HEK293T (cell line): ENCODE measurements around the gene RC3H1.
"Not testable (repeated sequence)": the region's sequence is repeated elsewhere in the genome, so short reads cannot be mapped to it uniquely, and the experiment has no call there.

ENCODE experiments used
- CTCF ChIA-PET: fragments of 350-600 bp; formaldehyde crosslinking; extraction: SDS; loops from one replicate; lab custom pipeline; 2021; ENCODE audit warnings: antibody characterized with exemption, inconsistent platforms; lab: Yijun Ruan, JAX
- POLR2A ChIA-PET: fragments of 350-600 bp; formaldehyde crosslinking; extraction: SDS; loops from one replicate; lab custom pipeline; 2020; ENCODE audit warnings: antibody characterized with exemption, inconsistent platforms; lab: Yijun Ruan, JAX
- DNase-seq: peaks from one replicate; pipeline ENCODE4 v3.0.0; 2012; ENCODE audit warnings: mixed read lengths; ENCODE audit errors: extremely low spot score
- ARNT ChIP-seq: fragments of 450-650 bp; IDR thresholded peaks from 2 replicates; pipeline ENCODE4 v1.6.1; 2017; ENCODE audit warnings: mild to moderate bottlenecking
- BHLHE40 ChIP-seq: fragments of 450-650 bp; IDR thresholded peaks from 2 replicates; pipeline ENCODE4 v1.6.1; 2016; ENCODE audit warnings: mild to moderate bottlenecking, moderate library complexity, borderline replicate concordance
- CTBP1 ChIP-seq: fragments of 450-650 bp; IDR thresholded peaks from 2 replicates; pipeline ENCODE4 v1.6.1; 2016; ENCODE audit warnings: borderline replicate concordance
- ELF4 ChIP-seq: fragments of 450-650 bp; IDR thresholded peaks from 2 replicates; pipeline ENCODE4 v1.6.1; 2017; ENCODE audit warnings: antibody characterized with exemption
- FOXA1 ChIP-seq: fragments of 450-650 bp; IDR thresholded peaks from 2 replicates; pipeline ENCODE4 v1.6.1; 2016; ENCODE audit warnings: mild to moderate bottlenecking
- FOXK2 ChIP-seq: fragments of 450-650 bp; IDR thresholded peaks from 2 replicates; pipeline ENCODE4 v1.6.1; 2016; ENCODE audit warnings: mild to moderate bottlenecking
- FOXM1 ChIP-seq: fragments of 450-650 bp; IDR thresholded peaks from 2 replicates; pipeline ENCODE4 v1.6.1; 2017; ENCODE audit warnings: mild to moderate bottlenecking, borderline replicate concordance
- HDGF ChIP-seq: fragments of 450-650 bp; IDR thresholded peaks from 2 replicates; pipeline ENCODE4 v1.6.1; 2017; ENCODE audit warnings: antibody characterized with exemption, borderline replicate concordance
- L3MBTL2 ChIP-seq: fragments of 450-650 bp; conservative IDR thresholded peaks from 2 replicates; pipeline ENCODE4 v1.6.1; 2016; ENCODE audit warnings: mild to moderate bottlenecking
- LEF1 ChIP-seq: fragments of 450-650 bp; IDR thresholded peaks from 2 replicates; pipeline ENCODE4 v1.6.1; 2017; ENCODE audit warnings: mild to moderate bottlenecking, borderline replicate concordance
- NFRKB ChIP-seq: fragments of 450-650 bp; IDR thresholded peaks from 2 replicates; pipeline ENCODE4 v1.6.1; 2016; ENCODE audit warnings: mild to moderate bottlenecking, moderate library complexity
- PKNOX1 ChIP-seq: fragments of 450-650 bp; IDR thresholded peaks from 2 replicates; pipeline ENCODE4 v1.6.1; 2016
- SP1 ChIP-seq: fragments of 450-650 bp; IDR thresholded peaks from 2 replicates; pipeline ENCODE4 v1.6.1; 2017
- SUZ12 ChIP-seq: fragments of 450-650 bp; IDR thresholded peaks from 2 replicates; pipeline ENCODE4 v1.6.1; 2016; ENCODE audit warnings: mild to moderate bottlenecking
- TARDBP ChIP-seq: fragments of 450-650 bp; IDR thresholded peaks from 2 replicates; pipeline ENCODE4 v1.6.1; 2016
- ZNF384 ChIP-seq: fragments of 450-650 bp; IDR thresholded peaks from 2 replicates; pipeline ENCODE4 v1.6.1; 2016

Gene RC3H1

GRCh38 chr1:174022080-174022975 is at the start of gene RC3H1:
TSS of gene RC3H1 (minus strand) at chr1:174022357. CDS start at chr1:173992985, 29,372 bp downstream.
- POLR2A ChIA-PET, result interaction anchor here (0.6 to 1.9 kb wide), 13 partner anchors 9 to 157 kb away, joined by 3 to 12 read pairs (median 4); no protein-coding TSS in a partner anchor
- DNase-seq, result peak; percentile 89
- no peak for TF ChIP-seq NFRKB
- no peak for TF ChIP-seq PKNOX1
- TF ChIP-seq HDGF, result no peak
- 0 out of 2 replicates have a peak, but pooled peaks have one; percentile 58 for TF ChIP-seq ELF4
- no peak for TF ChIP-seq ARNT
- peak; percentile 77 for TF ChIP-seq L3MBTL2
- CTCF ChIA-PET, result interaction anchor here (0.5 kb wide), 1 partner anchor 39 kb away, joined by 3 read pairs; no protein-coding TSS in a partner anchor

- ChIA-PET POLR2A (no interaction called here), CTCF (no interaction called here)
- TF ChIP-seq LEF1 (no peak), ELF4 (no peak), BHLHE40 (no peak), FOXA1 (no peak), FOXM1 (no peak), SP1 (no peak), SUZ12 (no peak), ARNT (no peak), HDGF (no peak), TARDBP (no peak), NFRKB (no peak), FOXK2 (no peak), PKNOX1 (no peak), ZNF384 (no peak), CTBP1 (no peak), L3MBTL2 (no peak)
- DNase-seq, result no peak
Measured at GRCh38 chr1:174070614-174071013, 48.5 kb upstream of the RC3H1 start.

GRCh38 chr1:174068000-174068399 is 45.8 kb upstream of the RC3H1 start:
- CTCF ChIA-PET, result no interaction called here

GRCh38 chr1:174060090-174060489 is 37.9 kb upstream of the RC3H1 start:
- no peak for DNase-seq

More at GRCh38 chr1:174068000-174068399, 45.8 kb upstream of the RC3H1 start:
- TF ChIP-seq ARNT (no peak), TARDBP (no peak), FOXK2 (no peak), HDGF (no peak), SUZ12 (no peak), BHLHE40 (no peak), ZNF384 (no peak), SP1 (no peak), FOXA1 (no peak), LEF1 (no peak), ELF4 (no peak), CTBP1 (no peak), L3MBTL2 (no peak), PKNOX1 (no peak)
- POLR2A ChIA-PET, result no interaction called here
- no peak for DNase-seq

GRCh38 chr1:174058624-174059023 is 36.5 kb upstream of the RC3H1 start:
- no peak for DNase-seq
- POLR2A ChIA-PET, result no interaction called here
- TF ChIP-seq SUZ12, result no peak
- no peak for TF ChIP-seq ARNT
- TF ChIP-seq TARDBP, result no peak
- no peak for TF ChIP-seq ZNF384
- TF ChIP-seq BHLHE40, result no peak
- TF ChIP-seq FOXK2, result no peak
- no peak for TF ChIP-seq HDGF
- no peak for TF ChIP-seq LEF1
- TF ChIP-seq SP1, result no peak
- TF ChIP-seq FOXM1, result no peak
- no peak for TF ChIP-seq NFRKB
- TF ChIP-seq L3MBTL2, result no peak
- TF ChIP-seq ELF4, result no peak
- CTCF ChIA-PET, result no interaction called here

More at GRCh38 chr1:174060090-174060489, 37.9 kb upstream of the RC3H1 start:
- TF ChIP-seq BHLHE40 (no peak), FOXK2 (no peak), FOXA1 (no peak), FOXM1 (no peak), SUZ12 (no peak), NFRKB (no peak)
- ChIA-PET POLR2A (no interaction called here), CTCF (no interaction called here)

- CTCF ChIA-PET, DNase-seq, POLR2A ChIA-PET: not testable (repeated sequence)
Measured at GRCh38 chr1:174056609-174057008, 34.5 kb upstream of the RC3H1 start.

GRCh38 chr1:174055797-174056196 is 33.6 kb upstream of the RC3H1 start:
- POLR2A ChIA-PET, DNase-seq: not testable (repeated sequence)
- CTCF ChIA-PET, result interaction anchor here (0.6 kb wide), 1 partner anchor 97 kb away, joined by 5 read pairs; no protein-coding TSS in a partner anchor
